Erythroblast (primary cell): Measurements from ENCODE around the gene PDZRN4.

ENCODE experiments used
- GATA1 ChIP-seq: IDR thresholded peaks from 2 replicates; pipeline ENCODE4 v1.6.1; 2011; ENCODE audit warnings: low read depth, mild to moderate bottlenecking, control low read depth, low read length, moderate library complexity
- POLR2A ChIP-seq: IDR thresholded peaks from 2 replicates; pipeline ENCODE4 v1.6.1; 2011; ENCODE audit warnings: mild to moderate bottlenecking, low read length

DNA sequence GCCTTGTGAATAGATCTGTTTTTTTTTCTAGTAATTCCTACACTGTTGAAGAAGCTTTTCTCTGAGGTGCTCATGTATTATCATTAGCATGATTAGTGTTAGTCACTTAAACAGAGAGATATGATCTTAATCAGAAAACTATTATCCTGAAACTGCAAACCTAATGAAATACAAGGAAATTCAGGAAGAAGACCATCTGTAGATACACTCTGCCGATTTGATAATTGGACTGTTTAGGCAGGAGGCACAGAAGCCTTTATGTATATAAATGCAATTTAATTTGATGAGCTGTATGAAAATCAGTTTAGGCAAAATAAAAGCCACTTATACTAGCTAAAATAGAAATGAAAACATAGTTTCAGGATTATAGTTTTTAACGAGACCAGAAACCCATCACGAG lies 23.3 kb downstream of the PDZRN4 start:
- TF ChIP-seq POLR2A (no peak), GATA1 (no peak)
